ENCODE data around the gene CCDC70. TPM values are rescaled to one million over a fixed set of nuclear protein-coding genes. Genes with fewer than 3 reads are reported as not detected.
"Not testable (repeated sequence)": the region's sequence is repeated elsewhere in the genome, so short reads cannot be mapped to it uniquely, and the experiment has no call there.

The CCDC70 gene
- total and polyA plus RNA-seq, 9 donors = not detected

- no peaks in the 10 kb centered on the region for H3K9me3 ChIP-seq
- DNase-seq = no peak
- TF ChIP-seq EP300 (IDR thresholded peaks at IDR 0.05) = no peak
- TF ChIP-seq CTCF (IDR thresholded peaks at IDR 0.05) = no peak
- TF ChIP-seq POLR2A (IDR thresholded peaks at IDR 0.05) = no peak
- no peaks in the 10 kb centered on the region for H3K36me3 ChIP-seq
- peaks cover 5% of the 10 kb centered on the region for H3K4me1 ChIP-seq (ENCODE audit: insufficient read depth)
- 91 to 96% (median 92%) methylated on average over 2 of the region's 2 CpGs for WGBS, 3 donors
- intact Hi-C loops (cut with DNase I) = no loop called here
- no peak overlapping the region for H3K27ac ChIP-seq
- no peak overlapping the region for H3K4me3 ChIP-seq
- H3K27me3 ChIP-seq = no peaks in the 10 kb centered on the region
These were observed 38.4 kb upstream of the CCDC70 start for GRCh38 chr13:51823359-51823758.

- peaks cover 5% of the 10 kb centered on the region for H3K4me1 ChIP-seq (ENCODE audit: insufficient read depth)
- no peaks in the 10 kb centered on the region for H3K9me3 ChIP-seq
- H3K4me3 ChIP-seq = no peak overlapping the region
- WGBS, 3 donors = 50 to 55% (median 51%) methylated on average over 2 of the region's 2 CpGs
- H3K27me3 ChIP-seq = no peaks in the 10 kb centered on the region
- no peak for DNase-seq
- H3K27ac ChIP-seq = no peak overlapping the region
- intact Hi-C loops (cut with DNase I) = no loop called here
- H3K36me3 ChIP-seq = no peaks in the 10 kb centered on the region
- TF ChIP-seq EP300 (IDR thresholded peaks at IDR 0.05) (no peak), CTCF (IDR thresholded peaks at IDR 0.05) (no peak), POLR2A (IDR thresholded peaks at IDR 0.05) (no peak)
These were observed 37.9 kb upstream of the CCDC70 start for GRCh38 chr13:51823863-51824262.

GRCh38 chr13:51824712-51825111 lies 37.1 kb upstream of the CCDC70 start:
- DNase-seq; H3K36me3 ChIP-seq; H3K9me3 ChIP-seq; H3K27me3 ChIP-seq; H3K27ac ChIP-seq; intact Hi-C loops (cut with DNase I); H3K4me1 ChIP-seq (ENCODE audit: insufficient read depth); H3K4me3 ChIP-seq: not testable (repeated sequence)
- WGBS, 3 donors = 81 to 91% (median 88%) methylated on average over 11 of the region's 11 CpGs

- no peaks in the 10 kb centered on the region for H3K27me3 ChIP-seq
- H3K36me3 ChIP-seq = no peaks in the 10 kb centered on the region
- H3K4me3 ChIP-seq = no peak overlapping the region
- intact Hi-C loops (cut with DNase I) = no loop called here
- H3K4me1 ChIP-seq (ENCODE audit: insufficient read depth) = peaks cover 5% of the 10 kb centered on the region
- H3K9me3 ChIP-seq = no peaks in the 10 kb centered on the region
- WGBS, 3 donors = 77 to 89% (median 88%) methylated on average over 2 of the region's 2 CpGs
- TF ChIP-seq POLR2A (IDR thresholded peaks at IDR 0.05) = no peak
- TF ChIP-seq CTCF (IDR thresholded peaks at IDR 0.05) = no peak
- TF ChIP-seq EP300 (IDR thresholded peaks at IDR 0.05) = no peak
- DNase-seq = no peak
- H3K27ac ChIP-seq = no peak overlapping the region
These were observed 36.6 kb upstream of the CCDC70 start for GRCh38 chr13:51825165-51825592.

- 88 to 92% (median 88%) methylated on average over 10 of the region's 10 CpGs for WGBS, 3 donors
- Histone ChIP-seq H3K36me3 (no peaks in the 10 kb centered on the region), H3K4me3 (no peak overlapping the region), H3K27ac (no peak overlapping the region), H3K27me3 (no peaks in the 10 kb centered on the region), H3K4me1 (ENCODE audit: insufficient read depth) (peaks cover 5% of the 10 kb centered on the region), H3K9me3 (no peaks in the 10 kb centered on the region)
- intact Hi-C loops (cut with DNase I) = no loop called here
- no peak for DNase-seq
- TF ChIP-seq POLR2A (IDR thresholded peaks at IDR 0.05) (no peak), EP300 (IDR thresholded peaks at IDR 0.05) (no peak), CTCF (IDR thresholded peaks at IDR 0.05) (no peak)
These were observed 36.0 kb upstream of the CCDC70 start for GRCh38 chr13:51825681-51826254.
